Activated B cell treated with CpG ODN at 0.5 μM for 24 hours (primary cell): Measurements from ENCODE around the gene SLC2A14. TPM values are rescaled to one million over a fixed set of nuclear protein-coding genes. Genes with fewer than 3 reads are reported as not detected.
"Not testable (repeated sequence)": the region's sequence is repeated elsewhere in the genome, so short reads cannot be mapped to it uniquely, and the experiment has no call there.

ENCODE experiments used
- ATAC-seq: fragments of 200-7000 bp; cut with Tn5 transposase; one replicate; pipeline ENCODE4 v1.10.0; 2021; ENCODE audit warnings: low read depth, mild to moderate bottlenecking, moderate library complexity
- CTCF ChIA-PET: fragments of 350-600 bp; sonication (Branson Sonifier 250); formaldehyde crosslinking; loops from one replicate; lab custom pipeline; 2021; ENCODE audit warnings: antibody characterized with exemption; lab: Charles Lee
- POLR2A ChIA-PET: fragments of 350-600 bp; sonication (Branson Sonifier 250); formaldehyde crosslinking; loops from one replicate; lab custom pipeline; 2021; ENCODE audit warnings: antibody characterized with exemption; lab: Charles Lee
- DNase-seq: peaks from one replicate; pipeline ENCODE4 v3.0.0; 2022
- H3K27ac Mint-ChIP-seq: one replicate; pipeline ENCODE4 v1.8.0; 2020; ENCODE audit warnings: mixed read lengths
- H3K27me3 Mint-ChIP-seq: one replicate; pipeline ENCODE4 v1.8.0; 2021; ENCODE audit warnings: mixed read lengths
- H3K36me3 Mint-ChIP-seq: one replicate; pipeline ENCODE4 v1.8.0; 2021; ENCODE audit warnings: low read depth, mixed read lengths
- H3K4me1 Mint-ChIP-seq: one replicate; pipeline ENCODE4 v1.8.0; 2021; ENCODE audit warnings: mixed read lengths
- H3K4me3 Mint-ChIP-seq: one replicate; pipeline ENCODE4 v1.8.0; 2020; ENCODE audit warnings: mild to moderate bottlenecking, mixed read lengths
- H3K9me3 Mint-ChIP-seq: one replicate; pipeline ENCODE4 v1.8.0; 2020; ENCODE audit warnings: mixed read lengths
- intact Hi-C: fragments of 100-400 bp; cut with micrococcal nuclease; formaldehyde crosslinking; loops from one replicate; pipeline ENCODE4 v1.15.1; 2024
- total RNA-seq: library from RNA; stranded (reverse); gene quantifications from 2 replicates; pipeline ENCODE4 v1.2.3, GENCODE V29; 2022
- TF ChIP-seq, protein P1 (sequence below): fragments of 200-600 bp; IDR thresholded peaks from one replicate; pipeline ENCODE4 v1.8.0; 2022; ENCODE audit warnings: antibody characterized with exemption, mild to moderate bottlenecking

The SLC2A14 gene
- total RNA-seq, 1 donor from 2014 or later, result 1.4 TPM

DNA sequence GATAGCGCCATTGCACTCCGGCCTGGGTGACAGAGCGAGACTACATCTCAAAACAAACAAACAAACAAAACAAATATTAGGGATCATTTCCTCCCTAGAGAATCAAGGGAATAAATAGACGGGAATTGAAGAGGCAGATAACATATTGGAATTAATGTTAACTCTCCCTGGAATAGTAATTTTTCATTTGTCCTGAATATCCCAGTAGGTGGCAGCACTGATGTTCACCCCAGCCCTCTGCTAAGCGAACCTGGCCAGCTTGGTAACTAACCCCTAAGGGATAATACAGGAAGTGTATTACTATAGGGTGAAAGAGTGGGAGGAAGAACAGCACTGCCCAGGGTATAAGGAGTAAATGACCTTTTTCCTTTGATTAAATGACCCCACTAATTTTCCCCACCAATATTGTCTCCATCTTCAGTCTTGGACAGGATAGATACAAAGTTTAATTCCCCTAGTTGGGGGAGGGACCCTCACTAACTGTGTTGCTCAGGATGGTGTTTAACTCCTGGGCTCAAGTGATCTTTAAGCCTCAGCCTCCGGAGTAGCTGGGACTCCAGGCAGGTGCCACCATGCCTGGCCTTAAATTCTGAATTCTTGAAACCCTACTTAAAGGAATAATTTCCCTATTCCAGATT lies 40.5 kb downstream of the SLC2A14 start:
- Mint-ChIP-seq H3K4me1 (peaks cover 2% of the 10 kb centered on the region), H3K9me3 (no peaks in the 10 kb centered on the region), H3K4me3 (no peak overlapping the region), H3K27me3 (peaks cover 5% of the 10 kb centered on the region), H3K27ac (no peak overlapping the region), H3K36me3 (no peaks in the 10 kb centered on the region)
- intact Hi-C loops, result loop anchor here (1.0 kb wide), 1 partner anchor 163 kb away; no protein-coding TSS in a partner anchor
- TF ChIP-seq, protein P1, sequence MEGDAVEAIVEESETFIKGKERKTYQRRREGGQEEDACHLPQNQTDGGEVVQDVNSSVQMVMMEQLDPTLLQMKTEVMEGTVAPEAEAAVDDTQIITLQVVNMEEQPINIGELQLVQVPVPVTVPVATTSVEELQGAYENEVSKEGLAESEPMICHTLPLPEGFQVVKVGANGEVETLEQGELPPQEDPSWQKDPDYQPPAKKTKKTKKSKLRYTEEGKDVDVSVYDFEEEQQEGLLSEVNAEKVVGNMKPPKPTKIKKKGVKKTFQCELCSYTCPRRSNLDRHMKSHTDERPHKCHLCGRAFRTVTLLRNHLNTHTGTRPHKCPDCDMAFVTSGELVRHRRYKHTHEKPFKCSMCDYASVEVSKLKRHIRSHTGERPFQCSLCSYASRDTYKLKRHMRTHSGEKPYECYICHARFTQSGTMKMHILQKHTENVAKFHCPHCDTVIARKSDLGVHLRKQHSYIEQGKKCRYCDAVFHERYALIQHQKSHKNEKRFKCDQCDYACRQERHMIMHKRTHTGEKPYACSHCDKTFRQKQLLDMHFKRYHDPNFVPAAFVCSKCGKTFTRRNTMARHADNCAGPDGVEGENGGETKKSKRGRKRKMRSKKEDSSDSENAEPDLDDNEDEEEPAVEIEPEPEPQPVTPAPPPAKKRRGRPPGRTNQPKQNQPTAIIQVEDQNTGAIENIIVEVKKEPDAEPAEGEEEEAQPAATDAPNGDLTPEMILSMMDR, result no peak
- CTCF ChIA-PET, result no interaction called here
- DNase-seq (no peak), ATAC-seq (peak; percentile 75)
- POLR2A ChIA-PET, result no interaction called here

DNA sequence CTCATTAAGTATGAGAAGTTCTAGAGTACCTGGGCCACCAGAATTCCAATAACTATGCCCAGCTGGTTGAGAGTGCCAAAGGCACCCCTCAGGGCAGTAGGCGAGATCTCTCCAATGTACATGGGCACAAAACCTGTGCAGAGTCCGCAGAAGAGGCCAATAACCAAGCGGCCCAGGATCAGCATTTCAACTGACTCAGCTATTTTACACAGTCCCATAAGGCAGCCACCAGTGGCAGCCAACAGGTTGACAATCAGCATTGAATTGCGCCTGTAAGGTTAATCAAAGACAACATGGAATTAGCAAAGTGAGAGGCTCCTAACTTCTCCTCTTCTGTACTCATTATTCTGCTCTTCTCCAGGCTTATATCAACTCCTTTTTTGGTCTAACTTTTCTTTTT lies 43.0 kb downstream of the SLC2A14 start:
- H3K9me3 Mint-ChIP-seq, POLR2A ChIA-PET, DNase-seq, H3K4me3 Mint-ChIP-seq, H3K36me3 Mint-ChIP-seq, H3K27me3 Mint-ChIP-seq, intact Hi-C loops, CTCF ChIA-PET, ATAC-seq, H3K27ac Mint-ChIP-seq, H3K4me1 Mint-ChIP-seq: not testable (repeated sequence)

DNA sequence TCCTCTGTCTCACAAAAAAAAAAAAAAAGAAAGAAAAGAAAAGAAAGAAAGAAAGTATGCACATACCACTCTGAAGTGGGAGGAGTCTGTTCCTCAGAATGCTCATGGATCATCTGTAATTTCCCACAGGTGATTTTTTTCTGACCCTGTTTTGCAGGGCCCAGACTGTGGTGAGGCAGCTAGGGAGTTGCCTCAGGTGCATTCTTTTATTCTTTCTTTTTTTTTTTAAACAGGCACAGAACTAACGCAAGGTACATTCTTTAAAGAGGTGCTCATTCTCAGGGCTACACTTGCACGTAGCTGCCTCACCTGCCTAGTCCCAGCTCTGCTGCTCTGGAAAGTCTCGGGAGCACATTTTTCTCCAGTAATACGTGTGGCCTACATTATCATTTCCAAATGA lies 47.0 kb downstream of the SLC2A14 start:
- POLR2A ChIA-PET, CTCF ChIA-PET, H3K27ac Mint-ChIP-seq, H3K4me1 Mint-ChIP-seq, DNase-seq, ATAC-seq, intact Hi-C loops, H3K9me3 Mint-ChIP-seq, H3K4me3 Mint-ChIP-seq, H3K36me3 Mint-ChIP-seq, H3K27me3 Mint-ChIP-seq: not testable (repeated sequence)

DNA sequence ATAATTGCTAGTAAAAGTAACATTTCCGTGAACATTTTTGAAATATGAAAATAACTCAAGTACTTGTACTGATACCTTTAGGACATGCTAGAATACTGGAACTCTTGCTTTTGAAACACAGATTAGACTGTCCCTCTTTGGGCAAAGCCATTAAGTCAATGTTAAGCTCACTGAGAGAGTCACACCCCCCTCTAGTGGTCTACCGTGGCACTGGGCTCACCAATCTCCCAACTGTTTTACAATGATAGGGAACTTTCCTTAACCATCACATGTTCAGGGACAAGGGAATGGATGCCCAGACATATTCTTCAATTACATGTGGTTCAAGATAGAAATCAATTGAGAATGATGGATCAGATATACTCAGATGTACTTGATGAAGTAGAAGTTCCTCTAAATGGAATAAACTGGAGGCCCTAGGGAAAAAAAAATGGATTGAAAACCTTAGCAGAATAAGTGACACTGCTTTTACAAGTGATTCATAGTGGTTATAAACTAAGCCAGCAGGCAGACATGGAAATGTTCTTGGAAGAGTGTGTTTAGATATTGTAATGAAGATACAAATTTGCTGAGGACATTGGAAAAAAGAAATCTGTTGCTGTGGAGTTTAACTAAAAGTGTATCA lies 65.7 kb downstream of the SLC2A14 start:
- H3K9me3 Mint-ChIP-seq, result no peaks in the 10 kb centered on the region
- CTCF ChIA-PET, result interaction anchor here (0.6 to 1.6 kb wide), 10 partner anchors 17 to 587 kb away, joined by 3 to 8 read pairs (median 3); no protein-coding TSS in a partner anchor
- H3K36me3 Mint-ChIP-seq, result no peaks in the 10 kb centered on the region
- peaks cover 3% of the 10 kb centered on the region for H3K27me3 Mint-ChIP-seq
- H3K4me1 Mint-ChIP-seq, result no peaks in the 10 kb centered on the region
- no peak overlapping the region for H3K4me3 Mint-ChIP-seq
- POLR2A ChIA-PET, result no interaction called here
- TF ChIP-seq, protein P1, result peak; percentile 59
- no peak overlapping the region for H3K27ac Mint-ChIP-seq
- intact Hi-C loops, result loop anchor here (1.0 to 2.0 kb wide), 5 partner anchors 90 to 588 kb away; no protein-coding TSS in a partner anchor
- peak; percentile 56 for ATAC-seq
- DNase-seq, result peak; percentile 25

DNA sequence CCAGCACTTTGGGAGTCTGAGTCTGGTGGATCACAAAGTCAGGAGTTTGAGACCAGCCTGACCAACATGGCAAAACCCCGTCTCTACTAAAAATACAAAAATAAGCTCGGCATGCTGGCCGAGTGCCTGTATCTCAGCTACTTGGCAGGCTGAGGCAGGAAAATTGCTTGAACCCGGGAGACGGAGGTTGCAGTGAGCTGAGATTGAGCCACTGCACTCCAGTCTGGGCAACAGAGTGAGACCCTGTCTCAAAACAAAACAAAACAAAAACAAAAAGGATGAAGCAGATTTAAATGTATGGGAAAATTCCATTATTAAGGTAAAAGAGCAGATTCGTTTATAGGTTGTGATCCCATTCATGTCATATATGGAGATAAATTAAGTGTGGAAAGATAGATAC lies 66.4 kb downstream of the SLC2A14 start:
- H3K36me3 Mint-ChIP-seq, H3K27me3 Mint-ChIP-seq, H3K9me3 Mint-ChIP-seq, H3K4me3 Mint-ChIP-seq, H3K4me1 Mint-ChIP-seq, H3K27ac Mint-ChIP-seq, POLR2A ChIA-PET, DNase-seq, ATAC-seq: not testable (repeated sequence)
- CTCF ChIA-PET, result interaction anchor here (0.6 to 1.4 kb wide), 5 partner anchors 11 to 586 kb away, joined by 3 to 5 read pairs (median 3); no protein-coding TSS in a partner anchor
- intact Hi-C loops, result loop anchor here (2.0 kb wide), 3 partner anchors 90 to 218 kb away; no protein-coding TSS in a partner anchor

DNA sequence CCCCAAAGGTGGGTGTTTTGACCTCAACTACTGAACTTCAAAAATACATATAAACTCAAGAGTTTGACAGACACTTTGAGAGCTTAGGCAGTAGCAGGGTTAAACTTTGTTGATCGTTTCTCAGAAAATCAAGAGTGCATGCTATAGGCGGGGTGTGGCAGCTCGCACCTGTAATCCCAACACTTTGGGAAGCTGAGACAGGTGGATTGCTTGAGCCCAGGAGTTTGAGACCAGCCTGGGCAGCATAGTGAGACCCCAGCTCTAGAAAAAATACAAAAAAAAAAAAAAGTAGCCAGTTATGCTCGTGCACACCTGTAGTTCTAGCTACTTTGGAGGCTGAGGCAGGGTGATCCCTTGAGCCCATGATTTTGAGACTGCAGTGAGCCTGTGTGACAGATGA lies 71.3 kb downstream of the SLC2A14 start:
- Mint-ChIP-seq H3K4me1 (no peaks in the 10 kb centered on the region), H3K4me3 (no peak overlapping the region), H3K36me3 (no peaks in the 10 kb centered on the region), H3K9me3 (no peaks in the 10 kb centered on the region), H3K27me3 (no peaks in the 10 kb centered on the region), H3K27ac (no peak overlapping the region)
- TF ChIP-seq, protein P1, result no peak
- ATAC-seq (no peak), DNase-seq (no peak)
- intact Hi-C loops, result no loop called here
- ChIA-PET POLR2A (no interaction called here), CTCF (interaction anchor here (1.6 kb wide), 1 partner anchor 12 kb away, joined by 3 read pairs; the partner anchor contains the start of gene NANOG)

DNA sequence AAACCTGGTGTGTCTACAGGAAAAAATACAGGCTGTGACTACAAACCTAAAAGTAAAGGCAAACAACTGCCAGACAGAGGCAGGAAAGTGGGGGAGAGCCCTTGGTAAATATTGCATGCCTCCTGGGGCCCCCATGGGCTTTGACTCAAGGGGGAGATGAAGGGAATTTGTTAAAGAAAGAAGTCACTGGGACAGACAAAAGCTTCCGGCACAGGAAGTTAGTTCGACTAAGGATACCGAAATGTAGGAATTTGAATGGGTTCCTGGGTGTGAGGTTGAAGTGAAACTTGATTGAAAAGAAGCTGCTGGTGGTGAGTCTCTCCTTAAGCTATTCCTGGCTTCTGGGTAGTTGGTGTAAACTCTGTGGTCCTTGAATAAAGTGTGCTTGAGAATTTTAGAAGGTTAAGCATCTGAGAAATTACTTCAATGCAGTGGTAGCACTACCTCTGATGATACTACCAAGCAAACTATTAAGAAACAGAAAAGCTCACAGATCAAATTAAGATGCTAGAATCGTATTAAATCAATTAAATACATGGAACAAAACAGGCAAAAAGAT lies 73.9 kb downstream of the SLC2A14 start:
- H3K4me3 Mint-ChIP-seq, DNase-seq, H3K36me3 Mint-ChIP-seq, H3K27ac Mint-ChIP-seq, H3K4me1 Mint-ChIP-seq, H3K27me3 Mint-ChIP-seq, POLR2A ChIA-PET, ATAC-seq, H3K9me3 Mint-ChIP-seq, CTCF ChIA-PET, intact Hi-C loops: not testable (repeated sequence)
